GM21619 (cell line): ENCODE results near the gene LONP2.
"Not testable (repeated sequence)": the region's sequence is repeated elsewhere in the genome, so short reads cannot be mapped to it uniquely, and the experiment has no call there.

Experiments
- ATAC-seq: cut with Tn5 transposase; IDR thresholded peaks from one replicate; pipeline ENCODE4 v1.9.1; 2021; ENCODE audit not compliant: unreplicated experiment

The LONP2 gene

DNA sequence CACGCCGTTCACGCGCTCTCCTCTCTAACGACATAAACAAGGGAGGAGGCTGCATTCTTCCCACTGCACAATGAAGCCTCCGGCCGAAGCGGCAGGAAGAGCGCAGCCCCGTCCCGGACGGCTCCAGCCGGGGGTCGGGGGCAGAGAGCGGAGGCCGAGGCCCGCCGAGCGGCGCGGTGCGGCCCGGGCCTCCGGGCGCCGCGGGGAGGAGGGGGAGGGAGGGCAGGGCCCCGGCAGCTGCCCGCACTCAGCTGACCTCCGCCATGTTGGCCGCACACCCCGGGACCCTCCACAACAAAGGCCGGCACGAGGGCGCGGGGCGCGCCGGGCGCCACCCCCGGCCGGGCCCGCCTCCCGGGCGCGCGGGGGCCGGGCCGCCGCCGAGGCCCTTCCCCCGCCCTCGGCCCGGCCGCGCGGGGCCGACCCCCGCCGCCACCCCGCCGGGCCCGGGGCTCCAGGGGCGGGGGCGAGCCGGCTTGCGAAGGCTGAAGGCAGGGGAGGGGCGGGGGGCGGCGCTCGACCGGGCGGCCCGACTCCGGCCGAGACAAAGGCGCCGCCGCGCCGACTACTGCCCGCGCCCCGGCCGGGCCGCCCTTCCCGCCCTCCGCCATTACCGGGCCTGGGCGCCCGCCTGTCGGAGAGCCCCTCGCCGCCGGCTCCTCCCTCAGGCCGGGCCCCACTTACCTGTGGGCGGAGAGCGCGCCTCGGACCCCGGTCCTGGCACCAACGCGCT is 140.6 kb downstream of the LONP2 start:
- peak; percentile 44 for ATAC-seq

DNA sequence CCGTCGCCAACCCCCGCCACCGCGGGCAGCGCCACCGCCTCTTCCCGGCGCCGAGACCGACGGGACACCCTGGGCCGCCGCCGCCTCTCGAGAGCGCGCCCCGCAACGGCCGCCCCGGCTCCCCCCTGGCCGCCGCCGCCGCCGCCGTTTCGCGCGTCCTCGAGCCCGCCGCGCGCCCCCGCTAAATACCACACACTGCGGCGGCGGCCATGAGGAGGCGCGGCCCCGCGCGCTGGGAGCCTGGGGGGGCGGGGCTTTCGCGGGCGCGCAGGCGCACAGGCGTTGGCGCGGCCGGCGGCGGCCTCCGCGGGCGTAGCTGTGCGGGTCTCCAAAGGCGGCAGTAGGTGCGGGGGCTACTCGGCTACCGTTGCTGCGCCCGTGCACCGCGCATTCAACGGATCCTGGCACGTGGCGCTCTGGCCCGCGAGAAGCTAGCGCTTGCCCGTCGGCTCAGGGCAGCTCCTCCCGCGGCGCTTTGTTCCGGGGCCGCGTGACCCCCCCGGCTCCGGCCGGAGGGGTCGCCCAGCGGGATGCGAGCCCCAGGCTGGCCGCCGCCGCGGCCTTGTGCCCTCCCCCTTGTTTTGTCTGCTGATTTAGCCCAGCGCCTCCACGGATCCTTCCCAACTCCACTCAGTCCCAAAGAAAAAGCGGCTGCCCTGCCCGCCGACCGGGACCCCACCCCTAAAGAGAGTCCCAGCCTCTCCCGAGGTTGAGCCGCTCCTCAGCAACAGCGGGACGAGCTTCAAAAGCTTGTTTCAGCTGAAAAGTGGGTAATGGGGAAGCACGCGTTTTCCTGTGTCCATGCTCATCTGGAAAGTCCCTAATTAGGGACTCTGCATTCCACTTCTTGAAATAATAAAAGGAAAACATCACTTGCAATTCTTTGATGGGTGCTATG is 141.4 kb downstream of the LONP2 start, which contains the start of gene SIAH1:
Gene SIAH1 (minus strand): TSS at position 161 of the 898 bp plus-strand sequence. CDS start 22,985 bp downstream, outside the sequence.
- peak; percentile 57 for ATAC-seq

DNA sequence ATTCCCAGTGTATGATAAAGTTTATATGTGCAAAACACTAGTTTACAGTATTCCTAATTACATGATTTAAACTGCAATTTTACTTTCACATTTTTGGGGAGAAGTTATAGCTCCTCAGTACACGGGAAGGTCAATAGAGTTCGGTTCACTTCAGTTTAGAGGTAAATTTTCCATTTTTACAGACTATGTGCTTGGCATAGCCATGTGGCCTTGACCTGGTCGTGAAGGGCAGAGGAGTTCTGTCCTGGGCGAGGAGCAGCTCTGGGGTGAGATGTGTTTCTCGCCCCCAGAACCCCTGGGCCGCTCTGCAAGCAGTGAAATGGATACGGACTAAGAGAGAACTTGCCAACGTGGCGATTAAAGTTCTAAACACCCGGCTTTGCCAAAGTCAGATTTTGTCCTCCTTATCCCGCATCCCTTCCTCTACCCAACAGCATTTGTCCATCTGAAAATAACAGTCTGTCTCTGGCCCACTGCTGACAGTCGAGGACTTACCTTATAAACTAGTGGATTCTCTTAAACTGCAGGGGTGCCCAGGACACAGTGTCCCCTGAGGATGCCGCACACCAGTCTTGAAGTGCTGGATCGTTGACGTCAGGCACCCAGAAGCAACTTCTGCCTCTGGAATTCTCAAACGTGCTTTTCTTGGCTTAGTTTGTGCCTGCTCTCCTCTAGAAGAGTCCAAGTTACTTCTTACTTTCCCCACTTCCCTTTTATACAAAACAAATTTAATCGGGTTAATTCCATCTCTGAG is 142.6 kb downstream of the LONP2 start:
- ATAC-seq, result no peak

DNA sequence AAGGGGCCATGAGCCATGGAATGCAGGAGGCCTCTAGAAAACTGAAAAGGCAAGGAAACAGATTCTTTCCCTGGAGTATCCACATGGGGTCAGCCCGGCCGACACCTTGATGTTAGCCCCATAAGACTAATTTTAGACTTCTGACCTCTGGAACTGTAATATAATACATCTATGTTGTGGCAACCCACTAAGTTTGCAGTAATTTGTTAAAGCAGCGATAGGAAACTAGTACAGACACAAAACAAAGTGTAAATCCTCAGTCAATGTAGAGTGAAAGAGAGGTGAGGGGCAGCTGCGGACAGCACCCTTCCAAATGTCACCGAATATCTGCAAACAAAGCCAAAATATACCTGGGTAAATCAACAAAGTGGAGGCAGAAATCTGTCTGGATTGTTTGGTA is 148.3 kb downstream of the LONP2 start:
- ATAC-seq, result no peak

DNA sequence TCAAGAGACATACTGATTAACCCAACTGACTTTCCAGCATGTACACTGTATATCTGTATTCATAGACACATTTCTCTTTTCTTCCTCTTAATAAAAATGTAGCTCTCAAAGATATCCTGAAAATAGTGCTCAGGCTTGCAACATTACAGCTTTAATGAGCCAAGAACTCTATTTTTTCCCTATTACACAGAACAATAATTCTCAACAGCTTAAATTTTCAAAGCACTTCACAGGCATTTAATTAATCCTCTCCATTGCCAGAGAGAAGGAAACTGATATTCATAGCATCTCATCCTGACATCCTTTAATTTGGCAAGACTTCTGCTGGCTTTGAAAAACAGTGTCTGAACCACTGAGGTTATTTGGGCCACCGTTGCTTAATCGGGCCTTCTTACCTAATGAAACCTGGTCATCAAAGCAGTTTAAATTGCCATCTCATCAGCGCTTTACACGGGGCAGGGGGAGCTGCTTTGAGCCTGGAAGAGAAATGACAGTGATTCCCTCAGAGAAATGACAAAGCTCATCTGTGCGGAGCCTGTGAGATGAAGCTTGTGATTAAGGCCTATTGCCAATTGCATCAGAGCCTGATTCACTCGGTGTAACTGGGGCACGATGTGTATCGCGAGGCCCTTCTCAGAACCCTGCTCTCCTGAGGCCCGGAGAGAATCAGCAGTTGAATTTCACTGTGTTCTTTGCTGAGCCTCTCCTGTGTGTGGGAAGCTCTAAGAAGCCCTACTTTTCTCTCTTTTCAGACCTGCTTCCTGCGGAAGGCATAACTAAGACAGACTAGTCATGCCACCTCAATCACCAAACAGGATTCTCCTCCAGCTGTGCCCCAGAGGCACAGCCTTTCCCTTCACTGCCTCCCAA is 149.6 kb downstream of the LONP2 start:
- no peak for ATAC-seq

DNA sequence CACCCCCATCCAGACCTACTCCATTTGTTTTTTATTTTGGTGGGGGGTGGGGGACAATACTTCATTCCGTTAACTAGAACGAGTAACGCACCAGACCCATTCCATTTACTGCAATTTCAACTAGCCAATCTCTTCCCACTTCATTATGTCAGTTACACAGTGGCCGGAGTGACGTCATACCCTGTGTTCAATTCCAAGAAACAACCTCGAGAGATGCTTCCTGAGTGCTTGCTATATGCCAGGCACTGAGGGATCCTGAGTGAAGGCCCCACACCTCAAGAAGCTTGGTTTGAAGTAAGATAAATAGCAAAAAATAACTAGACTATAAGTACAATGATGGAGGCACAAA is 150.2 kb downstream of the LONP2 start:
- no peak for ATAC-seq

DNA sequence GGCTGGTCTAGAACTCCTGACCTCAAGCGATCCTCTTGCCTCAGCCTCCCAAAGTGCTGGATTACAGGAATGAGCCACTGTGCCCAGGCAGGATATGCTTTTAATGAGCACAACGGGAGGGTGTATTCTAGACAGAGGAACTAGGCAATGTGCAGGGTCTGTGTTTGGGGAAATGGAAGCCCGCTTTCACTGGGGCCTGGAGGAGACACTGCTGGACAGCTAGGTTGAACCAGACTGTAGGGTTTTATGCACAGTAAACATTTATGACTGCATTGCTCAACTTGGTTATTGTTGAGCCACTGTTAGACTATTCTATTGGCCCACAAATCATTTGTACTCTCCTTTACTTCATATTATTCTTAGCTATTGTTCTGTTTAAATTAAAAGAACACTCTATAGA is 151.3 kb downstream of the LONP2 start:
- ATAC-seq, result no peak

DNA sequence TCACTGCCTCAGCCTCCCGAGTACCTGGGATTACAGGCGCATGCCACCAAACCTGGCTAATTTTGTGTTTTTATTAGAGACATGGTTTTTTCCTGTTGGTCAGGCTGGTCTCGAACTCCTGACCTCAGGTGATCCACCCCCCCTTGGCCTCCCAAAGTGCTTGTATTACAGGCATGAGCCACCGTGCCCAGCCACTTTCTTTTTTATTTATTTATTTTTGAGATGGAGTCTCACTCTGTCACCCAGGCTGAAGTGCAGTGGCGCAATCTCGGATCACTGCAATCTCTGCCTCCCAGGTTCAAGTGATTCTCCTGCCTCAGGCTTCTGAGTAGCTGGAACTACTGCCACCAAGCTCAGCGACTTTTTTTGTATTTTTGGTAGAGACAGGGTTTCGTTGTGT is 158.4 kb downstream of the LONP2 start:
- not testable (repeated sequence) for ATAC-seq

DNA sequence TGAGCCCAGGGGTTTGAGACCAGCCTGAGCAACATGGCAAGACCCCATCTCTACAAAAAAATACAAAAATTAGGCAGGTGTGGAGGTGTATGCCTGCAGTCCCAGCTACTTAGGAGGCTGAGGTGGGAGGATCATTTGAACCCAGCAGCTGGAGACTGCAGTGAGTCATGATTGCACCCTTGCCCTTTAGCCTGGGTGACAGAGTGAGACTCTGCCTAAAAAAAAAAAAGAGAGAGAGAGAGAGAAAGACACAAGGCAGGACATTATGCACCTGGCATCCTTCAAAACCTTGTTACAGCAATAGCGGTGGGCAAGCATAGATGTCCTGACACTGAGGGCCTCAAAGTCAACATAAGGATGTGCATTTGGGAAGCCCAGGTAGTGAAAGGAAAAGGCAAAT is 161.1 kb downstream of the LONP2 start:
- ATAC-seq, result no peak

DNA sequence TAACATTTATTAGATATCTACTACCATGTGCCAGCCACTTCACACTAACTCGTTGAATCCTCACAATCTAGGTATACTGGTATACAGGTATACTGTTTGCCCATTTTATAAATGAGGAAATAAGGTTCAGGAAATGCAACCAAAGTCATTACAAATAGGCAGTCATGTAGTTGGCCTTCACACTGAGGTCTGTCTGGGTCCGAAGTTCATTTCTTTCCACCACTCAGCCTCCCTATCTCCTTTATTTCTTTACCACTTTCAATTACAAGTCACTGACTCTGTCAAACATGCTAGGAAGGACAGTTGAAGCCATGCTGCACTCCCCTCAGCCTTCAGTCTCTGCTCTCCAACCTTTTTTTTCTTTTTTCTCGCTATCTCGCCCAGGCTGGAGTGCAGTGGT is 161.8 kb downstream of the LONP2 start:
- ATAC-seq, result no peak
